Measurements from ENCODE around the gene CCDC74A.
"Not testable (repeated sequence)": the region's sequence is repeated elsewhere in the genome, so short reads cannot be mapped to it uniquely, and the experiment has no call there.

- TF ChIP-seq CTCF (IDR thresholded peaks at IDR 0.05); ZFX (IDR thresholded peaks at IDR 0.05; ENCODE audit: borderline replicate concordance): not testable (repeated sequence)
Observed at GRCh38 chr2:131504082-131504750, 23.5 kb upstream of the CCDC74A start.
